ENCODE data around the gene QRFP. TPM values are rescaled to one million over a fixed set of nuclear protein-coding genes. Genes with fewer than 3 reads are reported as not detected.

Gene QRFP
- polyA plus RNA-seq, 1 donor from 2014 or later: not detected

DNA sequence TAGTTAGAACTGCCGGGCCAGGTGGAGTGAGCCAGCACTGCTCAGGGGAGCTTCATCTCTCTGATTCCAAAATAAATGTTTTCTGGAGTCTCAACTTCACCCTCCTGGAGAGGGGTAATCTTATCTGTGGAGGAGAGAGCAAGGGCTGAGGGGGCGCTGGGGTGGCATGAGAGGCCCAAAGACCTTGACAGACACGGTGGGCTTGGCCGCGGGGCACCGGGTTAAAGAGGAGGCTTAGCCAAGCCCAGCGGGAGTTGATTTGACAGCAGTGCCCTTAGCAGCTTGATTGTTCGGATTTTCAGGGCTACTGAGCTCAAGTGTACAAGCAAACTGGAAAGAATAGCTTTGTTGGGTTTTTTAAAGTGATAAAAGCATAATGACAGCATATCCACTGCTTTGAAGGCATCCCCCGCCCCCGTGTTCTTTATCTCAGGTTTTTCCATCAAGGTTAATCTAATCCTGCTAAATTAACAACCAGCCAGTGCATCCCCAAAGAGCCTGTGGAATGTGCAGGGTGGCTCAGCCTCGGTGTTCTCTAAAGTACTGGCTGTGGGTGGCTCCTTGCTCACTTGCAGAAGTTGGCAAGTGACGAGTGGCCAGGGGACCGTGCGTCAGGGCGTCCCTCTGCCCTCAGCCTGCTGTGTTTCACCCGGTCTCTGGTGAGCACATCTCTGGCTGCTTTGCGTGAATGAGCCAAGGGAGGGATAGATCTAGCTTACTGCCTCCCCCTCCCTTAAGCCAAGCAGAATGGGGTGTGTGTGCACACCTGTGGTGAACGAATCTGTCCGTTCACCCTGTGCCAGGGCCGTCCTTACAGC, 5.5 kb downstream of the QRFP start:
- H3K27ac ChIP-seq (ENCODE audit: low read length): peak overlapping the region; percentile 97
- peaks cover 8% of the 10 kb centered on the region for H3F3A ChIP-seq (ENCODE audit: insufficient read depth, low read length, poor library complexity, severe bottlenecking)
- TF ChIP-seq SMC3 (conservative IDR thresholded peaks at IDR 0.05; ENCODE audit: poor library complexity): no peak
- no peaks in the 10 kb centered on the region for H3K27me3 ChIP-seq (ENCODE audit: insufficient read depth, low read depth, low read length)
- H3K79me2 ChIP-seq (replicated peaks; ENCODE audit: insufficient read depth, low read length): no peaks in the 10 kb centered on the region
- H3K4me3 ChIP-seq (ENCODE audit: low read length): peak overlapping the region; percentile 55
- no peaks in the 10 kb centered on the region for H3K9me3 ChIP-seq (ENCODE audit: low read length)
- H3K9ac ChIP-seq (ENCODE audit: low read length): peak overlapping the region; percentile 72
- H3K4me2 ChIP-seq (ENCODE audit: low read length): peak overlapping the region; percentile 78
- no peaks in the 10 kb centered on the region for H3K9me2 ChIP-seq (ENCODE audit: insufficient read depth, low read length)
- no peaks in the 10 kb centered on the region for H3K36me3 ChIP-seq (ENCODE audit: insufficient read depth, low read length)
- H4K20me1 ChIP-seq (ENCODE audit: insufficient read depth): no peaks in the 10 kb centered on the region
- no peak overlapping the region for H2AFZ ChIP-seq (ENCODE audit: low read depth, low read length)

DNA sequence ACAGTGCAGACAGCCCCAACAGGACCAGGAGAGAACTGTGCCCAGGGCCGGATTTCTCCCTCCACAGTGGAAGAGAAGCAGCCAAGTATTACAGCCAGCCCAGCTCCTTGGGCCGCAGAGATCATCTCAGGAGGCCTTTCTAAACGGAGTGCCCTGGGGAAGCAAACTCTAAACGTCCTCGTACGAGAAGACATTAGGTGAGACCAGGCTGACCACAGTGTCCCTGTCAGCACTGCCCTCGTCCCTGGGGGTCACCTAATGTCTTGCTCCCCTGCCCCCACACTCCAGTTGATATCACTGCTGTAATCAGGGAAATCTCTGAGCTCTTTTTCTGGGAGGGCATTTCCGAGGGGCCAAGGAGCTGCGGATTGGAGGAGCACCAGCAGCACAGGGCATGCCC, 6.5 kb downstream of the QRFP start:
- Histone ChIP-seq H3K4me2 (ENCODE audit: low read length) (no peak overlapping the region), H3K27me3 (ENCODE audit: insufficient read depth, low read depth, low read length) (no peaks in the 10 kb centered on the region), H3K36me3 (ENCODE audit: insufficient read depth, low read length) (no peaks in the 10 kb centered on the region), H3K9me2 (ENCODE audit: insufficient read depth, low read length) (no peaks in the 10 kb centered on the region), H3K79me2 (replicated peaks; ENCODE audit: insufficient read depth, low read length) (no peaks in the 10 kb centered on the region), H3K27ac (ENCODE audit: low read length) (peak overlapping the region; percentile 97), H4K20me1 (ENCODE audit: insufficient read depth) (no peaks in the 10 kb centered on the region), H3K9me3 (ENCODE audit: low read length) (no peaks in the 10 kb centered on the region), H2AFZ (ENCODE audit: low read depth, low read length) (no peak overlapping the region), H3K4me3 (ENCODE audit: low read length) (no peak overlapping the region), H3F3A (ENCODE audit: insufficient read depth, low read length, poor library complexity, severe bottlenecking) (peaks cover 8% of the 10 kb centered on the region), H3K9ac (ENCODE audit: low read length) (no peak overlapping the region)
- TF ChIP-seq, protein P1, sequence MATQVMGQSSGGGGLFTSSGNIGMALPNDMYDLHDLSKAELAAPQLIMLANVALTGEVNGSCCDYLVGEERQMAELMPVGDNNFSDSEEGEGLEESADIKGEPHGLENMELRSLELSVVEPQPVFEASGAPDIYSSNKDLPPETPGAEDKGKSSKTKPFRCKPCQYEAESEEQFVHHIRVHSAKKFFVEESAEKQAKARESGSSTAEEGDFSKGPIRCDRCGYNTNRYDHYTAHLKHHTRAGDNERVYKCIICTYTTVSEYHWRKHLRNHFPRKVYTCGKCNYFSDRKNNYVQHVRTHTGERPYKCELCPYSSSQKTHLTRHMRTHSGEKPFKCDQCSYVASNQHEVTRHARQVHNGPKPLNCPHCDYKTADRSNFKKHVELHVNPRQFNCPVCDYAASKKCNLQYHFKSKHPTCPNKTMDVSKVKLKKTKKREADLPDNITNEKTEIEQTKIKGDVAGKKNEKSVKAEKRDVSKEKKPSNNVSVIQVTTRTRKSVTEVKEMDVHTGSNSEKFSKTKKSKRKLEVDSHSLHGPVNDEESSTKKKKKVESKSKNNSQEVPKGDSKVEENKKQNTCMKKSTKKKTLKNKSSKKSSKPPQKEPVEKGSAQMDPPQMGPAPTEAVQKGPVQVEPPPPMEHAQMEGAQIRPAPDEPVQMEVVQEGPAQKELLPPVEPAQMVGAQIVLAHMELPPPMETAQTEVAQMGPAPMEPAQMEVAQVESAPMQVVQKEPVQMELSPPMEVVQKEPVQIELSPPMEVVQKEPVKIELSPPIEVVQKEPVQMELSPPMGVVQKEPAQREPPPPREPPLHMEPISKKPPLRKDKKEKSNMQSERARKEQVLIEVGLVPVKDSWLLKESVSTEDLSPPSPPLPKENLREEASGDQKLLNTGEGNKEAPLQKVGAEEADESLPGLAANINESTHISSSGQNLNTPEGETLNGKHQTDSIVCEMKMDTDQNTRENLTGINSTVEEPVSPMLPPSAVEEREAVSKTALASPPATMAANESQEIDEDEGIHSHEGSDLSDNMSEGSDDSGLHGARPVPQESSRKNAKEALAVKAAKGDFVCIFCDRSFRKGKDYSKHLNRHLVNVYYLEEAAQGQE (IDR thresholded peaks at IDR 0.05; ENCODE audit: borderline replicate concordance): no peak

DNA sequence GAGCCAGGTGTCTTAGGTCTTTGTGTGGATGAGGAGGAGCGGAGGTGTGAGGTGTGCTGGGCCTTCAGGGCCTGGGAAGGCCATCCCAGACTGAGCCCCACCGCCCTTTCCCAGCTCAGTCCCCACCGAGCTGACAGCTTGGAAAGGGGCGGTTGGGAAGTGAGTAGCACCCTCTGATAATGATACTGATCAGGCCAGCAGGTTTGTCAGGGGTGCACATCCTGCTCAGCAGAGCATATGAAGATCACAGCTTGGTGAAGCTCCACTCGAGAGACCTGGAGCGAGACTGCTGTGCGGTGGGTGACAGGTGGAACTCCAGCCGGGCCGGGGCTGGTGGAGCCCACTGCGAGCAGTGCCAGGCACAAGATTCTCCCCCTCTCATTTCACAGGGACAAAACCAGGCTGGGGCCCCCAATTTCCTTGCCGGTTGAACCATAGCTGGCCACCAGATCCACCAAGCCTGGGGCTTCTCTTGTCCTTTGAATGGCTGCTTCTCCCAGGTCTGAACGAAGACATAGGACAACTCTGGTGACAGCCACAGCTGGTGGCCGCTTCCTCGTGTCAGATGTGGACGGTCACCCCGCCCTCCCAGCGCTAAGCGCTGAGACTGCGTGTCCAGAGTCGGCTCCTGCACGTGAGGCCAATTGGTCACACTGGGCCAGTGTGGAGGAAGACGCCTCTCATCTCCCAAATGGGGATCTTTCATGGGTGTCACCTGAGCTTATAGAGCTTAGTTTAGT, 8.3 kb downstream of the QRFP start:
- TF ChIP-seq, protein P2, sequence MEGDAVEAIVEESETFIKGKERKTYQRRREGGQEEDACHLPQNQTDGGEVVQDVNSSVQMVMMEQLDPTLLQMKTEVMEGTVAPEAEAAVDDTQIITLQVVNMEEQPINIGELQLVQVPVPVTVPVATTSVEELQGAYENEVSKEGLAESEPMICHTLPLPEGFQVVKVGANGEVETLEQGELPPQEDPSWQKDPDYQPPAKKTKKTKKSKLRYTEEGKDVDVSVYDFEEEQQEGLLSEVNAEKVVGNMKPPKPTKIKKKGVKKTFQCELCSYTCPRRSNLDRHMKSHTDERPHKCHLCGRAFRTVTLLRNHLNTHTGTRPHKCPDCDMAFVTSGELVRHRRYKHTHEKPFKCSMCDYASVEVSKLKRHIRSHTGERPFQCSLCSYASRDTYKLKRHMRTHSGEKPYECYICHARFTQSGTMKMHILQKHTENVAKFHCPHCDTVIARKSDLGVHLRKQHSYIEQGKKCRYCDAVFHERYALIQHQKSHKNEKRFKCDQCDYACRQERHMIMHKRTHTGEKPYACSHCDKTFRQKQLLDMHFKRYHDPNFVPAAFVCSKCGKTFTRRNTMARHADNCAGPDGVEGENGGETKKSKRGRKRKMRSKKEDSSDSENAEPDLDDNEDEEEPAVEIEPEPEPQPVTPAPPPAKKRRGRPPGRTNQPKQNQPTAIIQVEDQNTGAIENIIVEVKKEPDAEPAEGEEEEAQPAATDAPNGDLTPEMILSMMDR (IDR thresholded peaks at IDR 0.05; ENCODE audit: poor library complexity, severe bottlenecking): no peak
- TF ChIP-seq POLR2AphosphoS5 (IDR thresholded peaks at IDR 0.05): no peak
- no peak for TF ChIP-seq RAD21 (conservative IDR thresholded peaks at IDR 0.05)
- TF ChIP-seq MXI1 (conservative IDR thresholded peaks at IDR 0.05; ENCODE audit: poor library complexity, severe bottlenecking): no peak
- TF ChIP-seq EZH2 (IDR thresholded peaks at IDR 0.05; ENCODE audit: borderline replicate concordance, insufficient read depth, low read length, poor library complexity, severe bottlenecking): no peak
- TF ChIP-seq, protein P1 (IDR thresholded peaks at IDR 0.05; ENCODE audit: borderline replicate concordance): no peak
- TF ChIP-seq EP300 (conservative IDR thresholded peaks at IDR 0.05; ENCODE audit: poor library complexity, severe bottlenecking): no peak
- TF ChIP-seq TAF1 (IDR thresholded peaks at IDR 0.05; ENCODE audit: low read depth): no peak
- no peak for TF ChIP-seq SMC3 (conservative IDR thresholded peaks at IDR 0.05; ENCODE audit: poor library complexity)
- H3K9me2 ChIP-seq (ENCODE audit: insufficient read depth, low read length): no peaks in the 10 kb centered on the region
- H2AFZ ChIP-seq (ENCODE audit: low read depth, low read length): no peak overlapping the region
- no peaks in the 10 kb centered on the region for H3K27me3 ChIP-seq (ENCODE audit: insufficient read depth, low read depth, low read length)
- no peak overlapping the region for H3K27ac ChIP-seq (ENCODE audit: low read length)
- H3K36me3 ChIP-seq (ENCODE audit: insufficient read depth, low read length): no peaks in the 10 kb centered on the region
- H3F3A ChIP-seq (ENCODE audit: insufficient read depth, low read length, poor library complexity, severe bottlenecking): peaks cover 5% of the 10 kb centered on the region
- no peaks in the 10 kb centered on the region for H3K79me2 ChIP-seq (replicated peaks; ENCODE audit: insufficient read depth, low read length)
- H3K4me2 ChIP-seq (ENCODE audit: low read length): no peak overlapping the region
- no peak overlapping the region for H3K4me3 ChIP-seq (ENCODE audit: low read length)
- H3K9me3 ChIP-seq (ENCODE audit: low read length): no peaks in the 10 kb centered on the region
- H3K9ac ChIP-seq (ENCODE audit: low read length): no peak overlapping the region
- no peaks in the 10 kb centered on the region for H4K20me1 ChIP-seq (ENCODE audit: insufficient read depth)

All from neural cell (in vitro differentiated cells).